Right lung (tissue), 5 donors: ENCODE measurements around the gene CHCHD6. TPM values are rescaled to one million over a fixed set of nuclear protein-coding genes. Genes with fewer than 3 reads are reported as not detected.

Source experiments
- DNase-seq, 2 donors: peaks; one replicate each; pipeline ENCODE4 v3.0.0-alpha.2; 2013
- polyA plus RNA-seq, 5 donors: library from polyadenylated mRNA; unstranded; fragments of 120-200 nt; gene quantifications; one replicate each; pipeline versions ENCODE4 v1.2.1 to v1.2.3, GENCODE V29; 2013; ENCODE audit warnings: inconsistent platforms in 1 of 5, low replicate concordance in 1 of 5; ENCODE audit not compliant: insufficient read length in 5 of 5, insufficient read depth in 1 of 5

The CHCHD6 gene
- polyA plus RNA-seq, 5 donors, result 16.4 to 24.3 (median 20.4) TPM

DNA sequence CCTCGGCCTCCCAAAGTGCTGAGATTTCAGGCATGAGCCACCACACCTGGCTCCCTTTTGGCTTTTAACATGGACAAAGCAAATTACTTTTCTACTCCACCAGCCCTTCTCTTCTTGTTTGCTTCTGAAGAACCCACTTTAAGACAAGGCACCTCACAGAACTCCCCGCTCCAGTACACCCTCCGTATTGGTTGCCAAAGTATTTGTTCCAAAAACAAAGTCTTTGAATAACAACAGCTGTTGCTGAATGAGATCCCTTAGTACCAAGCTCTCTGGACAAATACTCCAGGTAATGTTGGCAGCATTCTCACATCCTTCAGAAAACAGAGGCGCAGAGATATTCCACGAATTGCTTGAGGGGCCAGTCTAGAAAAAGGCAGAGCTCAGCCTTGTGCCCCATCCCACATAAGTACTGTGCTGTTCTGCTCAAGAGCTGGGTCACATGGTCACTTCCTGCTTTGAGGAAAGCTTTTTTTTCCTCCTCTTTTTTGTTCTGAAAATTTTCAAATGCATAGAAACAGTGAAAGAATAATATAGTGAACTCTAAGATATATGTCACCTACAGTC, 7.3 kb upstream of the CHCHD6 start:
- no peak for DNase-seq

- no peak for DNase-seq
These were observed 5.0 kb upstream of the CHCHD6 start for GRCh38 chr3:126699011-126699410.

- no peak for DNase-seq
These were observed 614 bp downstream of the CHCHD6 start for GRCh38 chr3:126704494-126705214.

- no peak for DNase-seq
These were observed 2.6 kb downstream of the CHCHD6 start for GRCh38 chr3:126706631-126707030.

- no peak for DNase-seq
These were observed 7.2 kb downstream of the CHCHD6 start for GRCh38 chr3:126711121-126711760.

DNA sequence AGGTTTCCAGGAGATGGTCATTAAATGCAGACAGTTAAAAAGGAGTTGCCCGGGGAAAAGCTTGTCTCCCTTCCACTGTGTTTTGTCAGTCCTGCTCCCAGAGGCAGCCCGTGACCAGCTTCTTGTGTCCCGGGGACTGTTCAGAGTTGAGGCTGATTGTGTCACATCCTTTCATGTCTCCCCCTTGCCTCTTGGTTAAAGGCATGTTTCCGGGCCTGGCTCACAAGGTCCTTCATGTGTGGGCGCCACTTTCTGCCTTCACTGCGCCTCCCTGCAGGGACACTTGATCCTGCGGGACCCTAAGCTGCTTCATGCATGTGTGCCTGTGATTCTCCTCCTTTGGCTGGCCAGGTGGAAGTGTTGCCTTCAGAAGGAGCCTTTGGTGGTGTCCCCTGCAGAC, 9.2 kb downstream of the CHCHD6 start:
- no peak for DNase-seq

DNA sequence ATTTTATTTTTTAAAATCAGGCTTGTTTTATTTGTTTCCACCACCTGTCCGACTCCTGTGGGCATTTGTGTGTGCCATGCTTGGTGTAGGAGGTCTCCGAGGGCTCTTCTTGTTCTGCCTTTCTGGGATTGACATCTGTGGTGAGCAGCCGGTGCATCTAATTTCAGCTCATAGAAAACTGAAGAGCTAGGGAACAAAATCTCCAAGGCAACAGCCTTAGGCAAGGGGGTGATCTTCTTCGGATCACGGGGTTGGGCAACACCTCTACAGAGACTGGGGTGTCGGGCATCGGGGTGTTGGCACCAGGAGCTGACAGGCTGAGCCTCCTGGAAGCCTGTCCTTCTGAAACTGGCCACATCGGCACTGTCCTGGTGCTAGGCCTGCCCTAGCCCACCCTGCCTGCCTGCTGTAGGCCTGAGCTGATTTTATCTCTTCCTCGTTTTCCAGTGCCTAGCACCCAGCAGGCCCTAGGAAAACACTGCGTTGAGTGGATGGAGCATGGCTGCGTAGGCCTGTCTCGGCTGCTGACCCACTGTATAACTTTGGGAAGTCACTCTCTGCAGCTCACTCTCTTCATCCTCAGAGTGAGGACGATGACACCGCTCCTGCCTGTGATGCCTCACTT, 10.3 kb downstream of the CHCHD6 start:
- no peak for DNase-seq

DNA sequence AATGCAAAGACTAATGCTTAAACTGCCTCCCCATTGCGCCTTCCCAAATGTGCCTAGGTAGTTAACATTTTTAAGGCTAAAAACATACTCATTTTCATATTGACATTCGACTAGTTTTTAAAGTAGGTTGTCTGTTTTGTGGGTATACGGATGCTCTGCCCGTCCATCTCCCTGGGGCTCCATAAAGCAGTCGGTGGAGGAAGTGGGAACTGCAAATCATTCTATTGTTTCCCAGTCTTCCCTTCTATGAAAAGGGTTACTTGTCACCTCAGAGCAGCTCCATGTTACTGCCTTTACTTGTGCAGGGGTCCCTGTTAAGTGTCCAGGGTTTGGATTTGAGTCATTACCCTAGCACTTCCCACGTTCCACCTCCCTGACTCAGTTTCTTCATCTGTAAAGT, 10.9 kb downstream of the CHCHD6 start:
- DNase-seq, result no peak

DNA sequence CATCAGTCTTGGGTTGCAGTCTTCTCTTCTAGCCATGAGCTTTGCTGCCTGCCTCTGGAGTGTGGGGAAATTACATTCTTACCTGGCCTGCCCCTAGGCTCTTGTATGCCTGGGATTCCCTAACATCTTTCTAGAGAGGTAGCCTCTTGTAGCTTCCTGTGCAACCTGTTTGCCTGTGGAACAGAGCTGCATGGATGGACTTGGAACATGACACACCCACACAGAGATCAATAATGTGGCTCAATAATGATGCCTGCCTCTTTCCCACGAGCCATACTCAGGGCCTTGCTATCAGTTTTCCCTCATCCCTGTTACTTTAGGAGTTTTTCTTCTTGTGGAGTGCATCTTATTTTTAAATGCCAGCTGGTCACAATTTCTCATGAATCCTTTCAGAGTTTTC, 11.4 kb downstream of the CHCHD6 start:
- no peak for DNase-seq

GRCh38 chr3:126716057-126716456, 12.0 kb downstream of the CHCHD6 start:
- DNase-seq, result no peak

DNA sequence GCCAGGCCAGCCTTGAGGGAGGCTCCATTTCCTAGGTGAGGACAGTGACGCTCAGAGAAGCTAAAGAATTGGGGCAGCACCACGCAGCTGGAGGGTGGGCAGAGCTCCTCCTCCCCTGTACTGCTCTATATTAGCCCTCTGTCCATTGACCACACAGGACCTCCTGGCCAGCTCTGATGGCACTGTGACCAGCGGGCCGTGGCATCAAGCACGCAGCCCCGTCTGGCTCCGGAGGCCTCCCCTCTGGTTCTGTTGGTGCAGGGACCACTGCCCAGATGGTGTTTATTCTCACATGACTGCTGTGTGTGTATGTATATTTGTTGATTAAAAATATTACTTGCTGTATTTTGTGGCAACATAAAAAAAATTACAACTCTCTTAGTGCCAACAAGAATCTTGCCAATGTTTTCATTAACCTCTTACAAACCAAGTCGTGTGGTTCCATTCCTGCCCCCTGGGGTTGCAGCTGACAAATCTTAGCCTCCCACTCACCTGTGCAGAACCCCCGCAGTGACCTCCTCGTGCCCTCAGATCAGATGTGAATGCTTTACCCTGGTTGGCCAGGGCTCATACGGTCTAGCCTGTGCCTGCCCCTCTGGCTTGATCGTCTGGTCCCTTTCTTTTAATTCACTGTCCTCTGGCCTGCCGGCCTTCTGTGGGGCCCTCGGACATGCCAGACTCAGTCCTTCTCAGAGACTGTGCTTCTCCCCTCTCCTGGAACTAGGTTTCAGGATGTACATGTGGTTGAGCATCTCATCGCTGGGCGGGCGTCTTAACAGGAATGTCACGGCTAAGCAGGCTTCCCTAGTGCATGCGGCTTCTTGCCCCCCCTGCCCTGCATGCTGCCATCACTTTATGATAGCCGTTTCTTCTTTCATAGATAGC, 14.8 kb downstream of the CHCHD6 start:
- DNase-seq, result no peak

DNA sequence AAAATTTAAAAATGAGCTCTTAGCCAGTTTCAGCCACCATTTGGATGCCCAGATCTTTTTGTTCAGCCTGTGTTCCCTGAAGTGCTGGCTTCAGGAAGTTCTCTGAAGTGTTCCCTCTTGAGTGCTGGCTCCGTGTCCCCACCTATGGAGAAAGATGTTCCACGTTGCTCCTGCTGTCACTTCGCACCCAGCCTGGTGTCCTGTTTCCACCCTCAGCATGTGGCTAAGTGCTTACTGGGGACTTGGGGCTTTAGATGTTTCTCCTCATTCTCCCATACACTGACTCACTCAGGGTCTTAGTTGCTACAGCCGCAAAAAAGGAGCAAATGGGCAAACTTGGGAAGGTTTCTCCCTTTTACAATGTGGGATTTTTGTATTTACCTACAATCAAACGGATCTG, 16.6 kb downstream of the CHCHD6 start:
- no peak for DNase-seq

DNA sequence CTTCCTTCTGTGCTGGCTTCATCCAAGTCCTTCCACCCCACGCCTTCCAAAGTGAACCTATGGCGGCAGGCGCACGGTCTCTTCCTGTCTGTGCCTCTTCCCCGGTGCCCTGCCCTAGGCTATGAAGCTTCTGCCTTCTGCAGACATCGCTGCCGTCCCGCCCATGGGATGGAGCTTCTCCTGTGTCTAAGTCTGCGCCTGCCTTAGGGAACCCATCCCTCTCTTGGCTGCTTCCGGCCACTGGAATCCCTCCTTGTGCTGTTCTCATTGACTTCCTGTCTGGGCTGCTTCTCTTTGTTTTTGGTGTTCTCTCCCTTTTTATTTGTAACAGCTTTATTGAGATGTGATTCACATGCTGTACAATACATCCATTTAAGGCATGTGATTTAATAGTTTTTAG, 17.2 kb downstream of the CHCHD6 start:
- no peak for DNase-seq

- no peak for DNase-seq
These were observed 19.2 kb downstream of the CHCHD6 start for GRCh38 chr3:126723237-126723636.

DNA sequence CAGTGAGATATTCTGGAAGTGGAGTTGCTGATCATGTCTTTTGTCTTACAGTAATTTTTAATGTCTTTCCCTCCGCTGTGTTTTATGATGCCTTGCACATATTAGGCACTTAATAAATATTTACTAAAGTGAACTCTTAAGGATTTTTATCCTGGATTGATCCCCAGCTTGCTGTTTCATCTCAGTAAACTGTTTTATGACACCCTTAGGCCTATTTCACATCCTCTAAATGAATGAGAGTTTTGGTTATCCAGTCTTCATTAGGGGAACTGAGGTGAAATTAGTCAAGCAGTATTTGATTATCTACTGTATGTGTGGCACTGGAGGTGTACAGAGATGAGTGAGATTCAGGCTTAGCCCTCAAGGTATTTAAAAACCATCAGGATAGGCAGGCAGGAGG, 19.8 kb downstream of the CHCHD6 start:
- no peak for DNase-seq

- DNase-seq, result no peak
These were observed 24.6 kb downstream of the CHCHD6 start for GRCh38 chr3:126728680-126729079.

DNA sequence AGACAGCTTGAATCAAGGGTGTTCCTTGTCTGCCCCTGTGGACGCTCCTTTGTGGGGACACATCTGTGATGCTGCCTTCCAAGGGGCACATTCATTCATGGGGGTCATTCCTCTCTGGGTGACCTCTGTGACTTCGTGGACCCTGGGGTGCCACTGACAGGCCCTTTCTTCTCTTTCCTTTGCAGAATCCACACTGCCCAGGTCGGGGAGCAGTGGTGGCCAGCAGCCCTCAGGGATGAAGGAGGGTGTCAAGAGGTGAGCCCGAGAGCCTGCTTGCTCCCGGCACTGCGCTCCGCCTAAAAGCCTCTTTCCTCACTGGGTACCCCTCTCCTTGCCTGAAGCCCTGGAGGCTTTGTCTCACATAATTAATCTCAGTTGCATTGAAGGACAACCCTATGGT, 26.3 kb downstream of the CHCHD6 start:
- no peak for DNase-seq

GRCh38 chr3:126731044-126731443, 27.0 kb downstream of the CHCHD6 start:
- DNase-seq, result no peak

DNA sequence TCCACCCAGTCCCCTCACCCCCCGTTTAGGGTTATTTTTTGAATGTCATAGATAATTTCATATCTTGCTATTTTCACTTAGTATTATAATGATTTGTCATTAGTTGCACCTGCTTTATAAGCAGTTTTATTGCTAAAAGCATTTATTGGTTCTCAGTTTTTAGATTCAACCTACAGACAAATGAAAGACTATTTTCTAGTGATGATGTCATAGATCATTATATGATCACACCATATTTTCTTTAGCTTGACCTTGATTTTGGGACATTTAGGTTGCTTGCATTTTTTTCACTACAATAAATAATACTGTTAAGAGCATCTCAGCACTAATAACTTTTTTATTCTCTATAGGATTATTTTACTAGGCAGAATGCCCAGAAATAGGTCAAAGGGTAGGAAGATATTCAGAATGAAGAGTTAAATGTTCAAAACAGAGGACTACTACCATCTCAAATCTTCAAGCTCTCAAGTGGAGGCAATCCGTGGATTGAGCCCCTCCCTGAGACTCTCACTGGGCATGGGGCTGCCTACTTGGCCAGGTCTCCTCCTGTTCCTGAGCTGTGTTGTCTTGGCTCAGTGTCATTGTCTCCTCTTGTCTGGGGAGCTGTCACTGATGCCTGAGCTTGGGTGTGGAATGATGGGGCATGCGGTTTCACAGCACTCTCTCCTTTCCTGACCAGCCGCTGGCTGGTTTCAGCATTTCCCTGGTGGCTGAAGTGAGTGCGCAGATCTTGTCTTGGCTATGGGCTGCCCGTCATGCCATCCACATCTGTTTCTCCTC, 28.4 kb downstream of the CHCHD6 start:
- DNase-seq, result no peak

- DNase-seq, result no peak
These were observed 29.0 kb downstream of the CHCHD6 start for GRCh38 chr3:126733061-126733430.

DNA sequence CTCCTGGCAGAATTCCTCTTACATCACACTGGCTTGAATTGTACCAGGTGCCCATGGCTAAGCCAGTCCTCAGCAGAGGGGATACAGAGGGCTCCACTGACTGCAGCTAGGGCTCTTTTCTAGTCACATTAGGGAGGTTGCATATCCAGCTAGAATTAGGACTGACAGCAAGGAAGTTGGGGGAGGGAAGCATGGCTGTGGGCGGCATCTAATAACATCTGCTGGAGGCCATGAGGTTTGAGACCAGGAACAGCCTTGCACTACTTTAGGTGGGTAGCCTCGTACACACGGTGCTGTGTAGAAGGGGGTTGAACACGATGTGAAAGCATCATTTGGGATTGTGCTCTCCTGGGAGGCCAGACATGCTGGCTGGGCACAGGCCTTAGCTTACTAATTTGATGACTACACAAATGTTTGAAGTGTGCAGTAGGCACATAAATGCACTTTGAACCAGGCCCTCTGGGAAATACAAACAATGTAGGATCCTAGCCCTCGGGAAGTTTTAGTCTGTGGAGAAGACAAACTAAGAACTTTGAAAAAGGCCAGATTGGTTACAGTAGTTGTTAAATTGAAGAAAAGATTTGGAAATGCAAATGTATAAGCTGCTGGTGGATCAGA, 30.2 kb downstream of the CHCHD6 start:
- DNase-seq, result no peak
